ENCODE data around the gene ZNF566.

The ZNF566 gene

DNA sequence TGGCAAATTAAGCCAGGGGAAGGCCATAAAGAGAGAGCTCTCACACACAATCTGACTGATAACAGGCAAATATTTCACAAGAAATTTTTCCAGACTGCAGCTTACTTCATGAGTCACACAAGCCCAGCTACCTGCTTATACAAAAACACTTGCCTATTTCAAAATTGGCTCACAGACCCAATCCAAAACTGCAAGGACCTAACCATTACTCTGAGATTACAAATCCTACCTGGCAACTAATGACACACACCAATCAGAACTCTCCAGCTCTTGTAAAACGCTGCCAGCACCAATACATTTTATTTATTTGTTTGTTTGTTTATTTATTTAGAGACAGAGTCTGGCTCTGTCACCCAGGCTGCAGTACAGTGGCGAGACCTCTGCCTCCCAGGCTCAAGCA is 52.8 kb downstream of the ZNF566 start:
- Histone ChIP-seq H3K4me1 (ENCODE audit: control insufficient read depth, low read depth, low read length) (no peaks in the 10 kb centered on the region), H3K27ac (ENCODE audit: low read depth, low read length) (no peak overlapping the region), H4K8ac (ENCODE audit: low read depth, low read length) (no peak overlapping the region), H2BK15ac (replicated peaks; ENCODE audit: low read depth) (no peak overlapping the region), H3K36me3 (ENCODE audit: control insufficient read depth, insufficient read depth, low read length) (no peaks in the 10 kb centered on the region), H3K4ac (ENCODE audit: low read depth, low read length) (no peak overlapping the region), H3K4me2 (ENCODE audit: low read length) (no peak overlapping the region), H2BK120ac (ENCODE audit: low read depth, low read length) (no peak overlapping the region), H3K4me3 (ENCODE audit: low read length) (no peak overlapping the region), H3K23ac (ENCODE audit: low read length) (no peak overlapping the region), H3K79me2 (ENCODE audit: control insufficient read depth, insufficient read depth, low read length) (no peaks in the 10 kb centered on the region), H2AK5ac (ENCODE audit: low read length) (no peak overlapping the region), H3K18ac (ENCODE audit: low read length) (no peak overlapping the region), H3K56ac (ENCODE audit: low read length) (no peak overlapping the region), H3K9ac (ENCODE audit: low read length) (no peak overlapping the region), H3K79me1 (ENCODE audit: low read length) (no peaks in the 10 kb centered on the region), H3K27me3 (ENCODE audit: insufficient read depth, low read length, poor library complexity) (no peaks in the 10 kb centered on the region), H2BK5ac (ENCODE audit: low read length) (no peak overlapping the region), H4K5ac (ENCODE audit: low read length) (no peak overlapping the region)
- WGBS (ENCODE audit: extremely low coverage, insufficient coverage, low lambda C conversion rate), result no CpG with 5 or more reads among the region's 2 CpGs
- DNase-seq, result peak; percentile 22

DNA sequence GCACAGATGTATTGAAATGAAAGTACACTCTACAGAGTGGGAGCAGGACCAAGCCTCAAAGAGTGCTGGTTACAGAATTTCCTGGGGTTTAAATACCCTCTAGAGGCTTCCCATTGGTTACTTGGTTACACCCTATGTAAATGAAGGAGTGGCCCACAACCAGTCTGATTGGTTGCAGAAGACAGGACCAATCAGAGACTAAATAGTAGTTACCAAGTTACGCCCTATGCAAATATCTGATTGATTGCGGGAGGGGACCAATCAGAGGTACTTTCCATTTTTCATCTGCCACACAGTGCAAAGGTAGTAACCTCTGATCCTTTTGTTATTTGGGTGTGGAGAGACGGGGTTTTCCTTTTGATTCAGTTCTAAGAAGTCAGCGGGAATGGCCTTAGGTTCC is 65.4 kb downstream of the ZNF566 start:
- Histone ChIP-seq H2AK5ac (ENCODE audit: low read length) (no peak overlapping the region), H3K18ac (ENCODE audit: low read length) (no peak overlapping the region), H3K4ac (ENCODE audit: low read depth, low read length) (no peak overlapping the region), H2BK15ac (replicated peaks; ENCODE audit: low read depth) (no peak overlapping the region), H2BK120ac (ENCODE audit: low read depth, low read length) (no peak overlapping the region), H3K27me3 (ENCODE audit: insufficient read depth, low read length, poor library complexity) (peaks cover 3% of the 10 kb centered on the region), H2BK5ac (ENCODE audit: low read length) (no peak overlapping the region), H3K56ac (ENCODE audit: low read length) (no peak overlapping the region), H3K9ac (ENCODE audit: low read length) (no peak overlapping the region), H4K8ac (ENCODE audit: low read depth, low read length) (no peak overlapping the region), H3K36me3 (ENCODE audit: control insufficient read depth, insufficient read depth, low read length) (no peaks in the 10 kb centered on the region), H4K5ac (ENCODE audit: low read length) (no peak overlapping the region), H3K23ac (ENCODE audit: low read length) (no peak overlapping the region), H3K79me1 (ENCODE audit: low read length) (no peaks in the 10 kb centered on the region), H3K4me1 (ENCODE audit: control insufficient read depth, low read depth, low read length) (no peaks in the 10 kb centered on the region), H3K79me2 (ENCODE audit: control insufficient read depth, insufficient read depth, low read length) (no peaks in the 10 kb centered on the region), H3K4me2 (ENCODE audit: low read length) (no peak overlapping the region), H3K27ac (ENCODE audit: low read depth, low read length) (no peak overlapping the region), H3K4me3 (ENCODE audit: low read length) (no peak overlapping the region)
- WGBS (ENCODE audit: extremely low coverage, insufficient coverage, low lambda C conversion rate), result no CpG with 5 or more reads among the region's 4 CpGs
- DNase-seq, result peak; percentile 19

DNA sequence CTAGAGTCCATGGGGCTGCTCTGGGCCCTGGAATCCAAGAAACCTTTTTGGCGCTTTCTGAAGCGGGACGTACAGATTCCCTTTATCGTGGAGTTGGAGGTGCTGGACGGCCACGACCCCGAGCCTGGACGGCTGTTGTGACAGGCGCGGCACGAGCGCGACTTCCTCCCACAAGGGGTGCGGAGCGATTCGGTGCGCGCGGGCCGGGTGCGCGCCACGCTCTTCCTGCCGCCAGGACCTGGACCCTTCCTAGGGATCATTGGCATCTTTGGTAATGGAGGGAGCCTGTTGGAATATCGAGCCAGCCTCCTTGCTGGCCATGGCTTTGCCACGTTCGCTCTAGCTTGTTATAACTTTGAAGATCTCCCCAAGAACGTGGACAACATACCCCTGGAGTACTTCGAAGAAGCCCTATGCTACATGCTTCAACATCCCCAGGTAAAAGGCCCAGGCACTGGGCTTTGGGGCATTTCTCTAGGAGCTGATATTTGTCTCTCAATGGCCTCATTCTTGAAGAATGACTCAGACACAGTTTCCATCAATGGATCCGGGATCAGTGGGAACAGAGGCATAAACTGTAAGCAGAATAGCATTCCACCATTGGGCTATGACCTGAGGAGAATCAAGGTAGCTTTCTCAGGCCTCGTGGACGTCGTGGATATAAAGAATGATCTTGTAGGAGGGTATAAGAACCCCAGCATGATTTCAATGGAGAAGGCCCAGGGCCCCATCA is 67.4 kb downstream of the ZNF566 start:
- H3K56ac ChIP-seq (ENCODE audit: low read length), result peak overlapping the region; percentile 73
- H3K4me2 ChIP-seq (ENCODE audit: low read length), result peak overlapping the region; percentile 3
- H3K4me3 ChIP-seq (ENCODE audit: low read length), result no peak overlapping the region
- H3K23ac ChIP-seq (ENCODE audit: low read length), result no peak overlapping the region
- peak overlapping the region; percentile 36 for H3K9ac ChIP-seq (ENCODE audit: low read length)
- H3K4ac ChIP-seq (ENCODE audit: low read depth, low read length), result no peak overlapping the region
- no peak overlapping the region for H2AK5ac ChIP-seq (ENCODE audit: low read length)
- peaks cover 3% of the 10 kb centered on the region for H3K27me3 ChIP-seq (ENCODE audit: insufficient read depth, low read length, poor library complexity)
- no peak overlapping the region for H3K27ac ChIP-seq (ENCODE audit: low read depth, low read length)
- no peaks in the 10 kb centered on the region for H3K4me1 ChIP-seq (ENCODE audit: control insufficient read depth, low read depth, low read length)
- H3K36me3 ChIP-seq (ENCODE audit: control insufficient read depth, insufficient read depth, low read length), result no peaks in the 10 kb centered on the region
- no peak overlapping the region for H2BK15ac ChIP-seq (replicated peaks; ENCODE audit: low read depth)
- peaks cover 5% of the 10 kb centered on the region for H3K79me1 ChIP-seq (ENCODE audit: low read length)
- DNase-seq, result peak; percentile 71
- peaks cover 11% of the 10 kb centered on the region for H3K79me2 ChIP-seq (ENCODE audit: control insufficient read depth, insufficient read depth, low read length)
- no peak overlapping the region for H3K18ac ChIP-seq (ENCODE audit: low read length)
- H2BK120ac ChIP-seq (ENCODE audit: low read depth, low read length), result no peak overlapping the region
- H2BK5ac ChIP-seq (ENCODE audit: low read length), result no peak overlapping the region
- no peak overlapping the region for H4K8ac ChIP-seq (ENCODE audit: low read depth, low read length)
- H4K5ac ChIP-seq (ENCODE audit: low read length), result no peak overlapping the region
- WGBS (ENCODE audit: extremely low coverage, insufficient coverage, low lambda C conversion rate), result no CpG with 5 or more reads among the region's 33 CpGs

DNA sequence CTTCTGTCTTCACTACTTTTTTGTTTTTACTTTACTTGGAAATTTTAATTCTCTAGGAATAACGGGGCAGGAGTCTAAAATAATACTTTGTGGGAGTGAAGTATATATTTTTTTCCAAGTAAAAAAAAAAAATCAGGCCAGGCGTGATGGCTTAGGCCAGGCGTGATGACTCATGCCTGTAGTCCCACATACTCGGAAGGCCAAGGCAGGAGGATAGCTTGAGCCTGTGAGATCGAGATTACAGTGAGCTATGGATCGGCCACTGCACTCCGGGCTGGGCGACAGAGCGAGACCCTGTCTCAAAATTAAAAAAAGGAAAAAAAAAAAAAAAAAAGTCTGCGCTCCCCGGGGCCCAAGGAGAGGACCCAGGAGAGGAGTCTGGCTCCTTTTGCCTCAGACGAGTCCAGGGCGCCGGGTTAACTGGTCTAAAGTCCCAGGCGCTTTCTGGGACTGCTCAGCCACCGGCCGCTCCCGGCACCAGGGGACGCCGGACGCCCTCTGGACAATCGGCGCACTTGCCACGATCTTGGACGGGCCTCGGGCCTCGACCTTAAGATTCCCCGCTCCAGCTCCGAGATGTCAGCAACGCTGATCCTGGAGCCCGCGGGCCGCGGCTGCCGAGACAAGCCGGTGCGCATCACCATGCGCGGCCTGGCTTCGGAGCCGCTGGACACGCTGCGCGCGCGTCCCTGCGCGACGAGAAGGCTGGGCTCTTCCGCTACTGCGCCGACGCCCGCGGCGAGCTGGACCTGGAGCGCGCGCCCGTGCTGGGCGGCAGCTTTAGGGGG is 68.2 kb downstream of the ZNF566 start:
- peaks cover 11% of the 10 kb centered on the region for H3K79me2 ChIP-seq (ENCODE audit: control insufficient read depth, insufficient read depth, low read length)
- DNase-seq, result peak; percentile 63
- H3K27me3 ChIP-seq (ENCODE audit: insufficient read depth, low read length, poor library complexity), result peaks cover 3% of the 10 kb centered on the region
- H4K8ac ChIP-seq (ENCODE audit: low read depth, low read length), result no peak overlapping the region
- no peak overlapping the region for H3K18ac ChIP-seq (ENCODE audit: low read length)
- H3K56ac ChIP-seq (ENCODE audit: low read length), result peak overlapping the region; percentile 73
- H3K23ac ChIP-seq (ENCODE audit: low read length), result no peak overlapping the region
- peak overlapping the region; percentile 36 for H3K9ac ChIP-seq (ENCODE audit: low read length)
- H3K36me3 ChIP-seq (ENCODE audit: control insufficient read depth, insufficient read depth, low read length), result no peaks in the 10 kb centered on the region
- H2BK5ac ChIP-seq (ENCODE audit: low read length), result no peak overlapping the region
- H3K4me1 ChIP-seq (ENCODE audit: control insufficient read depth, low read depth, low read length), result no peaks in the 10 kb centered on the region
- no peak overlapping the region for H2AK5ac ChIP-seq (ENCODE audit: low read length)
- H3K4me2 ChIP-seq (ENCODE audit: low read length), result peak overlapping the region; percentile 3
- no peak overlapping the region for H3K4me3 ChIP-seq (ENCODE audit: low read length)
- no peak overlapping the region for H4K5ac ChIP-seq (ENCODE audit: low read length)
- H3K4ac ChIP-seq (ENCODE audit: low read depth, low read length), result no peak overlapping the region
- WGBS (ENCODE audit: extremely low coverage, insufficient coverage, low lambda C conversion rate), result no CpG with 5 or more reads among the region's 61 CpGs
- H3K27ac ChIP-seq (ENCODE audit: low read depth, low read length), result no peak overlapping the region
- no peak overlapping the region for H2BK120ac ChIP-seq (ENCODE audit: low read depth, low read length)
- H2BK15ac ChIP-seq (replicated peaks; ENCODE audit: low read depth), result no peak overlapping the region
- H3K79me1 ChIP-seq (ENCODE audit: low read length), result peaks cover 5% of the 10 kb centered on the region

DNA sequence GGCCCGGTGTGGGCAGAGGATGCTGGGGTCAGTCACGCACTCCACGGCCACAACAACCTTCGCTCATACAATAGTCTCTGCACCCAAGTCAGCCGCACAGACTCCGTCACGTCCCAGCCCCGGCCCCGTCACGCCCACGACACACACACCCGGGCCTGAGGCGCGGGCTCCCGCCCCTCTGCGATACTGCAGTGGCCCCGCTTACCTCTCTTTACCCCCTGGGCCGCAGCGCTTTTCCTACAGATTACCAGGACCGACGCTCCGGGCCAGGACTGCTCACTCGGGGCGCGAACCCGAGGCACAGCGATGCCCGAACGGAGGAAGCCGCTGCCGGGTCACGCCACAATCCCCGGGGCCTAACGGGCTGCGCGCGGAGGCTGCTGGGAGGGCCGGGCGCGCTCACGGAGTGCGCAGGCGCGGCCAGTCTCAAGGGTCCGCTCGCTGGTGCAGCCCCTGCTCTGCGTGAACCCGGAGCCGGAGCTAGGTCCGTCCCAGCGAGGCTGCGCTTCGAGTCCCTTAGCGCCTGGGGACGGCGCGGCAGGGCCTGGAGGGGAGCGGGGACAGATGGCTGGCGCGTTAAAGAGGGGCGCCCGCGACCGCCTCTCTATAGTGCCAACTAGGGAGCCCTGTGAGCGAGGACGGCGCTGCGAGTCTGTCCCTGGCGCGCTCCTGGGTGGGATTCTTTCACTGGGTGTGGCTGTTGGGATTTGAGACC is 70.9 kb downstream of the ZNF566 start, which contains the start of gene ZFP82:
Gene ZFP82 (minus strand): TSS at position 358 of the 715 bp plus-strand sequence. CDS start 8,855 bp downstream, outside the sequence.
- H4K5ac ChIP-seq (ENCODE audit: low read length), result no peak within 1 kb of the TSS
- peak within 1 kb of the TSS; percentile 42 for H3K18ac ChIP-seq (ENCODE audit: low read length)
- H2BK5ac ChIP-seq (ENCODE audit: low read length), result no peak within 1 kb of the TSS
- no peak within 1 kb of the TSS for H4K8ac ChIP-seq (ENCODE audit: low read depth, low read length)
- peak within 1 kb of the TSS; percentile 83 for H3K4me3 ChIP-seq (ENCODE audit: low read length)
- no peak within 1 kb of the TSS for H3K23ac ChIP-seq (ENCODE audit: low read length)
- H2BK15ac ChIP-seq (replicated peaks; ENCODE audit: low read depth), result no peak within 1 kb of the TSS
- no peaks in the 10 kb centered on the region for H3K36me3 ChIP-seq (ENCODE audit: control insufficient read depth, insufficient read depth, low read length)
- peak within 1 kb of the TSS; percentile 89 for H3K4me2 ChIP-seq (ENCODE audit: low read length)
- no CpG with 5 or more reads among the region's 70 CpGs for WGBS (ENCODE audit: extremely low coverage, insufficient coverage, low lambda C conversion rate)
- H3K27me3 ChIP-seq (ENCODE audit: insufficient read depth, low read length, poor library complexity), result peaks cover 3% of the 10 kb centered on the region
- H3K79me1 ChIP-seq (ENCODE audit: low read length), result peaks cover 5% of the 10 kb centered on the region
- H3K56ac ChIP-seq (ENCODE audit: low read length), result peak within 1 kb of the TSS; percentile 94
- H3K27ac ChIP-seq (ENCODE audit: low read depth, low read length), result no peak within 1 kb of the TSS
- H3K4me1 ChIP-seq (ENCODE audit: control insufficient read depth, low read depth, low read length), result no peaks in the 10 kb centered on the region
- H2AK5ac ChIP-seq (ENCODE audit: low read length), result no peak within 1 kb of the TSS
- DNase-seq, result peak; percentile 93
- no peak within 1 kb of the TSS for H3K4ac ChIP-seq (ENCODE audit: low read depth, low read length)
- H2BK120ac ChIP-seq (ENCODE audit: low read depth, low read length), result no peak within 1 kb of the TSS
- peak within 1 kb of the TSS; percentile 79 for H3K9ac ChIP-seq (ENCODE audit: low read length)
- H3K79me2 ChIP-seq (ENCODE audit: control insufficient read depth, insufficient read depth, low read length), result peaks cover 14% of the 10 kb centered on the region
